Stimulated activated CD8-positive, alpha-beta memory T cell treated with anti-CD3 and anti-CD28 coated beads, Interleukin-4, amount 100 ng/mL, for 1 hour (primary cell): ENCODE measurements around the gene TAS2R60.
"Not testable (repeated sequence)": the region's sequence is repeated elsewhere in the genome, so short reads cannot be mapped to it uniquely, and the experiment has no call there.

ENCODE experiments used
- DNase-seq, 2 donors: peaks; one replicate each; pipeline ENCODE4 v3.0.0-alpha.2; 2020; ENCODE audit warnings: low read depth in 2 of 2, low spot score in 1 of 2

The TAS2R60 gene

GRCh38 chr7:143410521-143411004 is 32.7 kb upstream of the TAS2R60 start:
- no peak for DNase-seq

- DNase-seq, result no peak
These were observed 31.1 kb upstream of the TAS2R60 start for GRCh38 chr7:143411976-143412708.

- DNase-seq, result no peak
These were observed 30.1 kb upstream of the TAS2R60 start for GRCh38 chr7:143413123-143413522.

- not testable (repeated sequence) for DNase-seq
These were observed 28.0 kb upstream of the TAS2R60 start for GRCh38 chr7:143415209-143415608.

- DNase-seq, result no peak
These were observed 27.4 kb upstream of the TAS2R60 start for GRCh38 chr7:143415742-143416397.

GRCh38 chr7:143416565-143417149 is 26.6 kb upstream of the TAS2R60 start:
- DNase-seq, result no peak

- DNase-seq, result no peak
These were observed 25.4 kb upstream of the TAS2R60 start for GRCh38 chr7:143417734-143418383.

- no peak for DNase-seq
These were observed 24.4 kb upstream of the TAS2R60 start for GRCh38 chr7:143418681-143419458.

GRCh38 chr7:143419880-143420279 is 23.4 kb upstream of the TAS2R60 start:
- DNase-seq, result no peak

- not testable (repeated sequence) for DNase-seq
These were observed 22.6 kb upstream of the TAS2R60 start for GRCh38 chr7:143420624-143421023.

- DNase-seq, result no peak
These were observed 21.2 kb upstream of the TAS2R60 start for GRCh38 chr7:143422033-143422432.

- DNase-seq, result not testable (repeated sequence)
These were observed 18.8 kb upstream of the TAS2R60 start for GRCh38 chr7:143424476-143424875.

- DNase-seq, result no peak
These were observed 16.6 kb upstream of the TAS2R60 start for GRCh38 chr7:143426479-143427142.

GRCh38 chr7:143429770-143430698 is 13.2 kb upstream of the TAS2R60 start:
- no peak for DNase-seq

GRCh38 chr7:143431109-143431508 is 12.1 kb upstream of the TAS2R60 start:
- DNase-seq, result no peak

GRCh38 chr7:143433759-143434158 is 9.5 kb upstream of the TAS2R60 start:
- no peak for DNase-seq

GRCh38 chr7:143434660-143435059 is 8.6 kb upstream of the TAS2R60 start:
- DNase-seq, result no peak

GRCh38 chr7:143435266-143435665 is 8.0 kb upstream of the TAS2R60 start:
- DNase-seq, result no peak

GRCh38 chr7:143436325-143436946 is 6.8 kb upstream of the TAS2R60 start:
- no peak for DNase-seq
